ENCODE results near the gene FBH1.
"Not testable (repeated sequence)": the region's sequence is repeated elsewhere in the genome, so short reads cannot be mapped to it uniquely, and the experiment has no call there.

FBH1 gene

GRCh38 chr10:5960973-5961275 is 70.9 kb downstream of the FBH1 start:
- not testable (repeated sequence) for DNase-seq

GRCh38 chr10:5961405-5962100 is 71.5 kb downstream of the FBH1 start:
- DNase-seq = no peak

GRCh38 chr10:5962358-5962940 is 72.4 kb downstream of the FBH1 start:
- DNase-seq = not testable (repeated sequence)

- DNase-seq = no peak
Measured at GRCh38 chr10:5963071-5963470, 73.0 kb downstream of the FBH1 start.

GRCh38 chr10:5963591-5963990 is 73.5 kb downstream of the FBH1 start:
- no peak for DNase-seq

- DNase-seq = no peak
Measured at GRCh38 chr10:5964736-5965135, 74.7 kb downstream of the FBH1 start.

GRCh38 chr10:5965266-5965665 is 75.2 kb downstream of the FBH1 start:
- DNase-seq = no peak

- no peak for DNase-seq
Measured at GRCh38 chr10:5968037-5968680, 78.1 kb downstream of the FBH1 start.

GRCh38 chr10:5968681-5969453 is 78.8 kb downstream of the FBH1 start:
- no peak for DNase-seq

GRCh38 chr10:5970066-5970465 is 80.0 kb downstream of the FBH1 start:
- DNase-seq = no peak

- DNase-seq = no peak
Measured at GRCh38 chr10:5970527-5970926, 80.5 kb downstream of the FBH1 start.

- no peak for DNase-seq
Measured at GRCh38 chr10:5971315-5971832, 81.3 kb downstream of the FBH1 start.

GRCh38 chr10:5971886-5972285 is 81.8 kb downstream of the FBH1 start:
- DNase-seq = no peak

- no peak for DNase-seq
Measured at GRCh38 chr10:5973069-5973468, 83.0 kb downstream of the FBH1 start.

- DNase-seq = no peak
Measured at GRCh38 chr10:5975641-5976473, 85.8 kb downstream of the FBH1 start.

GRCh38 chr10:5976512-5977470 is 86.7 kb downstream of the FBH1 start:
- DNase-seq = no peak

GRCh38 chr10:5977471-5978229 is 87.6 kb downstream of the FBH1 start, which contains the start of gene IL15RA:
Gene IL15RA, minus strand, starts transcription at chr10:5977543. Its CDS starts 51 bp downstream, at chr10:5977492.
- DNase-seq = no peak

- no peak for DNase-seq
Measured at GRCh38 chr10:5978230-5978489, 88.1 kb downstream of the FBH1 start.

GRCh38 chr10:5981529-5981928 is 91.5 kb downstream of the FBH1 start:
- no peak for DNase-seq

- DNase-seq = no peak
Measured at GRCh38 chr10:5983774-5984173, 93.7 kb downstream of the FBH1 start.

GRCh38 chr10:5985029-5985428 is 95.0 kb downstream of the FBH1 start:
- DNase-seq = no peak
